GM19324 (cell line): ENCODE data around the gene ITPK1.

Experiments
- ATAC-seq: cut with Tn5 transposase; IDR thresholded peaks from one replicate; pipeline ENCODE4 v1.9.1; 2021; ENCODE audit warnings: mild to moderate bottlenecking, moderate library complexity; ENCODE audit not compliant: unreplicated experiment, low FRiP score

ITPK1 gene

DNA sequence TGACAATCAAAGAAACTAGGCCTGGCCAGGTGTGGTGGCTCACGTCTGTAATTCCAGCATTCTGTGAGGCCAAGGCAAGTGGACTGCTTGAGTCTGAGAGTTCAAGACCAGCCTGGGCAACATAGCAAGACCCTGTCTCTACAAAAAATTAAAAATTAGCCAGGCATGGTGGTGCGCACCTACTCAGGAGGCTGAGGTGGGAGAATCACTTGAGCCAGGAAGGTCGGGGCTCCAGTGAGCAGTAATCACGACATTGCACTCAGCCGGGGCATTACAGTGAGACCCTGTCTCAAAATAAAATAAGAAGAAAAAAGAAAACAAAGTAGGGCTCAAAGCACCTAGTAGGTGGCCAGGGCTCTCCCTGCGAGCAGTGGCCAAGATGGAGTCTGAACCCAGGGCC, 113.7 kb downstream of the ITPK1 start:
- no peak for ATAC-seq

DNA sequence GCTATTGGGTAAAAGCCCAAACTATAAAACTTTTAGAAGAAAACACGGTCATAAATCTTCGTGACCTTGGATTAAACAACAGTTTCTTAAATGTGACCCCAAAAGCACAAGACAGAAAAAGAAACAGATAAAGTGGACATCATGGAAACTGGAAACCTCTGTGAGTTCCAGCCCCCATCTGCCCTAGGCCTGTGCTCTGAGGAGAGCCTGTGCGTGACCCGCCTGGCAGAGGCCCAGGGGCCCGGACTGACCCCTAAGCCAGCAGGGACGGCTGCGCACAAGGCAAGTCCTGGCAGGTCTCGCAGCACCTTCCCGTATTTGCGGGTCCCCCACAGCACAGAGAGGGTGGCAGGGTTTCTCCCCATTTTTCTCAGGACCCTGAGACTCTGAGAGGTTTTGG, 116.8 kb downstream of the ITPK1 start:
- no peak for ATAC-seq

DNA sequence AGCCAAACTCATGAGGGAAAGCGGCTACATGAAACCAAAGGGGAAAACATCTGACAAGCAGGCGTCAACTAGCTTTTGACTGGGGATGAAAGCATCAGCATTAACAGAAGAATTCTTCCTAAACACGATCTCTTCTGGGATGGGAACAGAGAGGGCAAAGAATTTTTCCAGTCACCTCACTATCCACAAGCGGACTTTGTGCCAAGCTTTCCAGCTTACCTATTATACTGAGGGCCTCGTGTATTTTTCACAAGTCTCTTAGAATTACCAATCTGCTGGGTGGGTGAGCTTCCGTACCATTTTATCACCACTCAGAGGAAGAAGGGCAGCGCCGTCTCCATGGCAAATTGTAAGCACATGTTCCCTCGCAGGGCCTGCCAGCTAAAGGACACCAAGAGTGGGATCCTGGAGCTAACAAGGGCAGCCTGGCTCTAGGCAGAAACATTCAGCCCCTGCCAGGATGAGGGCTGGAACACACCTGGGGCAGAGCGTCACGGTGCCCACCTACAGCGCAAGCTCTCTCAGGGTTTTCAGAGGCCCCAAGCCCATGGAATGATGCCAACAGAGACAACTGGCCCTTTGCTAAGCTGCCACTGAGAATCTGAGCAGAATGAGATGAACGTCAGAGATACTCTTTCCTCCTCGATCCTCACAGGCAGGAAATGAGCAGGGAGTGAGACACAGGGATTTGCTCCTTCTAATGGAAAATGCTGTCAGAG, 118.2 kb downstream of the ITPK1 start:
- ATAC-seq: no peak

DNA sequence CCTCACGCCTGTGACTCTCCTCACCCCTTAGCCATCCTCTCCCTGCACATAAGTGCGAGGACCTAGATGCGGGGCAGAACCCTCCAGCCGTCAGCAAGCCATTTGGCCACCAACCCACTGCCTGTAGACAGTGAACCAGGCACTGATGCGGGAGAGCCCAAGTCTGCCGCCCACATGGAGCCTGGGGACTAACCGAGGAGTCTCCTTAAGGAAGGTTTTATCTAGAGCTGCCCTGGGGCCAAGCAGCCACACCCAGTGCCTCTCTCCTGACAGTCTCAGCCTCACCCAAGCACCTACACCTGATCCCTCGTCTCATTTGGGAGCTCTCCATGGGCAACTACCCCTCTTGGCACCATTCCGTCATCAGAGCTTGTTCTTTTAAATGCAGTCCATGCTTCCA, 120.1 kb downstream of the ITPK1 start:
- ATAC-seq: no peak

DNA sequence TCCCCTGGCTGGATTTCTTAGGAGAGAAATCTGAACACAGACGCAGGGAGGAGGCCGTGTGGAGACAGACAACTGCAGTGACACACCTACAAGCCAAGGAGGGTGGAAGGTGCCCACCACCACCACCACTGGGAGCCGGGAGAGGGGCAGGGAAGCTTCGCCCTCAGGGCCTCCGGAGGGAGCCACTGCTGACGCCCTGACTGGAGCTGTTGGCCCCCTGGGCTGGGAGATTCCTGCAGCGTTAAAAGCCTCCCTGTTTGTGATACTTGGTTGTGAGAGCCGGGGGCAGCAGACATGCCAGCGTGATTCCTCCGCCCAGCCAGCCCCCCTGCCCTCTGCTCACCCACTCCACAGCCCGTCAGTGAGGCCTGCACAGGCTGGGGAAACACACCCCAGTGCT, 120.8 kb downstream of the ITPK1 start:
- no peak for ATAC-seq

DNA sequence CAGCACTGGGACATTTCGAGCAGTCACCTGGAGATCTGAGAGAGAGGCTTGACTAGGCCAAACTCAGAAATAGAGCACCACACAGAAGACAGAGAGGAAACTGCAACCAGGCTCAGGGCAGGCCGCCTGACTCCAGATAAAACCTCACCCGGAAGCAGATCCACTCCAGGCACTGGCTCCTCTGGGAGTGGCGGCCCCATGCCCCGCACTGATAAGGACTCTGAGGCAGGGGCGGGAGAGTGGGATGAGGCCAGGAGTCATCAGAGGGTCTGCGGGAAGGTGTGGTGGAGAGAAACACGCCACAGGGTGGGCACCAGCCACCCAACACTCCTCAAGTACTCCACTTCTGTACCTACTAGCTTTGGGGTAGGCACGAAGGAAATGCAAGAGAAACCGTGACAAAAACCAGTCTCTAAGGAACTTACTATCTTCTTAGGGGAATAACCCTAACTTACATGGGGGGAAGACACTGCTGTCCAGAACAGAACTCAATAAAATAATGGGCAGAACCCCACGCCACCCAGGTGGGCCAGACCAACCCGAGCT, 121.5 kb downstream of the ITPK1 start:
- ATAC-seq: no peak

DNA sequence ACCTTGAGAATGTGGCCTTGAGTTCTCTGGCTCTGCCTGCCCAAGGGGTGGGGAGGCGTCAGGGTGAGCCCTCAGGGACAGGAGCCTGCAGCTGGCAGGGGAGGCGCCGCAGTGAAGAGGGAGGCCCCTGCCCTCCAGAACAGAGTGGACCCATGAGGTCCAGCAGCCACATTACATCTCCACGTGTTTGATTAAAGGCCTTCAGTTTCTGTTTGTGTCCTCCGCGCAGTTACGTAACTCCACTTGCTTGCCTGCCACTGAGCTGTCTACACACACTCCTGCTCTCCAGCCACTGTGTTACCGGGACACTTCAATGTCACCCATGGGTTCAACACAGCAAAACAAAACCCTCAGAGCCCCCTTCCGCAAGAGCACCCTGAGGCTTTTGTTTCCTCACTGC, 122.4 kb downstream of the ITPK1 start:
- ATAC-seq: no peak

DNA sequence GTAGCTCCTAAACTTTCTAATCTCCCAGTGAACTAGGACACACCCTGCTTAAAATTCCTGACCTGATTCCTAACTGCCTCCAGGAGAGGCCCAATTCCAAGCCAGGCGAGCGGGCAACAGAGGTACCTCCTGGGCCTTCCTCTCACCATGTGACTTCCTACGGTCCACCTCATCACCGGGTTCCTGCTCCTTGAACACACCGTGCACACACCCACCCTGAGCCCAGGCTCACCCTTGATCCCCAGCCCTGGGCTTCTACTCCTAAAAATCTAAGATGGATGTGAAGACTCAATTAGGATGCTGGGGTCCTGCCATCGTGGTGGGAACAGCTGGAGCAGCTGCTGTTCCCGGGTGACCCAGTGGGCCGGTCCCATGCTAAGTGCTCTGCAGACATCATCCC, 124.2 kb downstream of the ITPK1 start:
- no peak for ATAC-seq

DNA sequence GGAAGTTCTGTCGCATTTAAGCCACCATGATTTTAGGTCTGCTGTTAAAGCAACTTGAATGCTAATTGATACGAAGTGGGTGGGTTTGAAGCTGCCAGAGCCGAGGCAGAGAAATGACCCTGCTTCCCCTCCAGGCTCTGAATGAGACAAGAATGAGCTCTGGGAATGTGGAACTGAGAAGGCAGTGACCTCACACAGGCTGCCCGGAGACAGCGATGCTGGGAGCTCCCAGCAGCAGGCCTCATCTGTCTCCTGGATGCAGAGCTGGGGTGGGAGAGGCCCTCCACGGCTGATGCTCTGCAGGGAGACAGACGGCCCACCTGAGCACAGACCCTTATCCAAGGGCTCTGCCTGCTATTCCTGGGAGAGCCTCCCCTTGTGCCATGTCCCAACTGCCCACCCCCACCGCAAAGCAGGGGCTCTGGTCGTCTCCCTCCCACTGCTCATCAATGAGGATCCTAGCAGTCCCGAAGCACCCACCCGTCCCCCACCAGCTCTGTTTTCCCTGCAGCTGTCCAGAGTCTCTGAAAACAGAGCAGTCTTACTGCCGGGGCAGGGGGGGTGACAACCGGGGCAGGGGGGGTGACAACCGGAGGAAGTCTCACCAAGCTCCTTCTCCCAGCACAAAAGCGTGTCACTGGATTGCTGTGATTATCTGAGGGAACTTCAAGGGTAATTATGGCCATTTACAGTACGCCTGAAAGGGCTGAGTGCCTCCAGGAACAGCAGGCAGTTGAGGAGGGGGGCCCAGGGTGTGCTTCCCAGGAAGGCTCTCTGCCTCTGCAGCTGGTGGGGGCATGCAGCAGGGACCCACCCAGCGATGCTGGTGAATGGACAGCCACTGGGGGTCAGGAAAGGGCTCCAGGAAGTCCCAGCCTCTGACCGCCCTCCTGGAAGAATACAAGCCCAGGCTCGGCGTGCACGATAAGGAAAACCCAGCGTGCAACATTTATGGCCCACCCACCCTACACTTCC, 125.0 kb downstream of the ITPK1 start:
- ATAC-seq: no peak

DNA sequence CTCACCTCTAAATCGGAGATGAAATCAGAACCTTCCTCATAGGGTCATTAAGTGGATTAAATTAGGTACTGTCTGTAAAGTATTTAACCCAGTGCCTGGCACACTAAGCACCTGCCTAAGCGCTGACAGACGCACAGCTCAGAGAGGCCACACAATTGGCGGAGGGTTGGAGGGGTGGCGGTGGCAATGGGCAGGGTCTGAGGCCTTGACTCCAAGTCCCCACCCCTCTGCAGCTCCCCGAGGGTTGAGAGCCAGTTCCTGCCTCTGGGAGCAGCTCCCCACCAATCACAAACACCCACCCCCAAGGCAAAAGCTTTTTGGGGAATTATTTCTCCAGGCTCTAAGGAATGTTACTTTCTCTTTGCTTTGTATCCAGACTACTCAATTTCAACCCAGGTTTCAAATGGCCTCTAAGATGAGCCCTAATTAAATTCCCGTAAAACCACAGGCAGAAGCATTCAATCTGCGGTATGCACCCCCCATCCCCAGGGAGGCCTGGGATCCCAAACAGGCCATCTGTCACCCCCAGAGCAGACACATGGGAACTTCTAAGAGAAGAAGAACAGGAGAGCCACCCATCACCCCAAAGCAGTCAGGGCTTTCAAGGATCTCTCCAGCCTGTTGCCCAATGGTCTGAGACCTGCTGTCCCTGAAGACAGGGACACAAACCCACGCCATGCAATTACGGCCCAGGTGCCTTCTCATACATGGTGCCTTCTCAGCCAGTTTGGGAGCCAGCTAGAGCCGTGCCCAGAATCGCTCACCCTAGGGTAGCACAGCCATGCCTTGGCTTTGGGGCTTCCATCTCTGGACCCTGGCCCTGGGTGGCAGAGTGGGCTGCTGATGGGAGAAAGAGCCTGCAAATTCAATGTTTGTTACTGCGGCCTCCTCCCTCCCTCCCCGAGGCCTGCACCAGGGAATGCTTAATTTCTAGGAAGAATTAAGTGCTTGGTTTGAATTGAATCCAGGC, 126.7 kb downstream of the ITPK1 start:
- ATAC-seq: no peak

DNA sequence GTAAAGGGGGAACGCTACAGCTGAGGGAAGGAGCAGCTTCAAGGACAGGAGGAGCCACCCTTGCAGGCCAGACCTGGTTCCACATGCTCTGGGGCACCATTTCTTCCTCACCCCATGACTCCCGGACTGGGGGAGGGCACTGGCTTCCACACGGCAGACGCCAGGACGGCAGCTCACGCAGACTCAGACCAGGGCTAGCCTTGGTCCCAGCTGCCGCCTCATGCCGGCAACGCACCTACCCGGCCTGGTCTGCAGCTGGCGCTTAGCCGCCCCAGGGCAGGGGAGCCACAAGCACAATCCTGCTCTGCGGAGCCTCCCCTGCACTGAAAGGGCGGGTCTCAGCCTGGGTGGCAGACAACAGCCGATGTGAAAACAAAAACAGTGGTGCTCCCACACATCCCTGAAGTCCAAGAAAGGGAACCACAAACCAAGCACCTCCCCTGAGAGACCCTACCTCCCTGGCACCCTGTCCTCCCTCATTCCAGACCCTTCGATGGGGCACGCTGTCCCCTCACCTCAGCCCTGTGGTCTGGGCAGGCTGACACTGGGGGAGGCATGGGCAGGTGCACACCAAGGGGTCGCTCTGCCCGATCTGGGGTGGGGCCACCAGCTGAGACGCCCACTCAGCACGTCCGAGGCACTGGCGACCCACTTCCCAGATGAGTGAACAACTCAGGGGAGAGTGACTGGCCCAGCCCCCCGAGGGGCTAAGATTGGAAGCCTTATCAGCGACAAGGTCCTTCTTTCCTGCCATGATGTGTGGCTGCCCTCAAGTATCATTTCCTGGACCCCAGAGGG, 127.8 kb downstream of the ITPK1 start:
- no peak for ATAC-seq

DNA sequence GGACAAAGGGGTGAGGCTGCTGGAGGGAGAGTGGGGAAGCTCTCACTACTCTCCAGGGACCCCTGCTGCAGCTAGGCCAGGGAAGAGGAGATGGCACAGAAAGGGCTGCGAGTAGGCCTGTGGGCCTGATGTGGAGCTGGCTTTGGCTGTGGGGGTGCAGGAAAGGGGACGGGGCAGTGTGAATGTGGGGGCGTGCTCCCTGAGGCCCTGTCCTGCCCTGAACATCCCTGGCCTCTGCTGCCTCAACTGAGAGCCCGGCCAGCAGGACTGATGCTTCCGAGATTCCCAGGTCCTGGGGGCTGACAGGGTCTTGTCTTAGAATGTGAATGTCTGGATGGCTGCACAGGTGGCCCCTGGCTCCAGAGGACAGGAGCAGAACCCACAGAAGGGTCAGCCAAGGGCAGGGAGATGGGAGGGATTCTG, 128.6 kb downstream of the ITPK1 start:
- no peak for ATAC-seq

DNA sequence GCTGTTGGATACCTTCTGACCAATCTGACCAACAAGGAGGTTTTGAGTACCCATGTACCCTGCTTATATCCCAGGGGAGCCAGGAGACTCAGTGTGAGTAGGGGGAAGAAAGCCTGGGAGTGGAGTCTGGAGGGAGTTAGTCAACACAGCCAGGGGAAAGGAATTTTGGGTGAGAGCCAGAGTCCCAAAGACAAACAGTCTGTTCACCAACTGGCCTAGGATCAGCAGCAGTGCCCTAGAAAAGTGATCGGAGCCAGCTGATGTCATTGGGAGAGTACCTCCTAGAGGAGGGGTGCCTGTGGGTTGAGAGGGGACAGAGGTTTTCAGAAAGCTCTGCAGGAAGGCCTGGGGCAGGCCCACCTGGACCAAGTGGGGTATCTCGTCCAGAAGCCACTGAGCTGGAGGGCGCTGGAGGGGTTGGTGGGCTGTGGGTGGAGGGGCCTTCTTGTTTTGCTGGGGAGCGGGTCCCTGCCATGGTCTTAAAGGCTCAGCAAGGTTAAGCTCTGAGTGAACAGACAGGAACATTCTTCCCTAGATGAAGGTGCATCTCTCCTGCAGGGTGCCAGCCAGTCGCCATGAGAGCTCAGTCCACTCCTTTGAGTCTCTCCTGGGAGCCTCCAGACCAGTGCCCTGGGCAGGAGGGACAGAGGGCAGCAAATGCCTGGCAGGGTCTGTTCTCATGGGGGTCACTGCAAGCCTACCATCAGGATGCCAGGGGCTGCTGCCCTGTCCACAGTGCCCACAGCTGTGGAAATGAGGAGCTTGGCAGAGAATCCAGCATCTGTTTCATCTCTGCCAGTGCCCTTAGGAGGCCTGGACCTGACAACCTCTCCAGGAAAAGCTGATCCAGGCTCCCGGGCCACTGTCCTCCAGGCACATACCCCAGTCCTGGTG, 129.2 kb downstream of the ITPK1 start:
- no peak for ATAC-seq

DNA sequence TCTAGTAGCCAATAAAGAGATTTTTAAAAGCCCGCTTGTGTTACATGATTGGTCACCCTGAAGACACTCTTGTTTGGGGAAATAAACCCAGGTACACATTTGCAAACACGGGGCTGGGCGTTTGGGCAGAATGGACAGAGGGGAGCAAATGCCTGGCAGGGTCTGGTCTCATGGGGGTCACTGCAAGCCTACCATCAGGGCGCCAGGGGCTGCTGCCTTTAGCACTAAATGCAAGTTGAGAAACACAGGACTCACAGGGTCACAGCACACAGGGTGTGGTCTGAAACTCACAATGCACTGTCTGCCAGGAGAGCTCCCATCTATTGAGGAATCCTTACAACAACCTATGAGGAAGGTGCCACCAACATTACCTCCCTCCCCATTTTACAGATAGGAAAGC, 130.2 kb downstream of the ITPK1 start:
- ATAC-seq: no peak

DNA sequence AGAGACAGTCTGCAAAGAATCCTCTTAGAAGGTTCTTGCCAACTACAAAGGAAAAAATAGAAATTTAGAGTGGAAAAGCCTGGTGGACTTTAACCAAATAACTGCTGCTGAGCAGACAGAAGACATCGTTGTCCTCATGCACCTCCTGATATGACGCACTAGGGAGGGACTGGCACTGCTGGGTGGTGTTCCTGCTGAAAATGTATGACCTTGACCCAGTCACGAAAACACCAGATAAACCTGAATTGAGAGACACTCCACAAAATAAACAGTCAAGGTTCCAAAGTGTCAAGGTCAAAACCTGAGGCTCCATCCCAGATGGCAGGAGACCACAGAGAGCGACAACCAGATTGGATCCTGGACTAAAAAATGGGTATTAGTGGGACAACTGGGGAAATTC, 130.8 kb downstream of the ITPK1 start:
- ATAC-seq: no peak

DNA sequence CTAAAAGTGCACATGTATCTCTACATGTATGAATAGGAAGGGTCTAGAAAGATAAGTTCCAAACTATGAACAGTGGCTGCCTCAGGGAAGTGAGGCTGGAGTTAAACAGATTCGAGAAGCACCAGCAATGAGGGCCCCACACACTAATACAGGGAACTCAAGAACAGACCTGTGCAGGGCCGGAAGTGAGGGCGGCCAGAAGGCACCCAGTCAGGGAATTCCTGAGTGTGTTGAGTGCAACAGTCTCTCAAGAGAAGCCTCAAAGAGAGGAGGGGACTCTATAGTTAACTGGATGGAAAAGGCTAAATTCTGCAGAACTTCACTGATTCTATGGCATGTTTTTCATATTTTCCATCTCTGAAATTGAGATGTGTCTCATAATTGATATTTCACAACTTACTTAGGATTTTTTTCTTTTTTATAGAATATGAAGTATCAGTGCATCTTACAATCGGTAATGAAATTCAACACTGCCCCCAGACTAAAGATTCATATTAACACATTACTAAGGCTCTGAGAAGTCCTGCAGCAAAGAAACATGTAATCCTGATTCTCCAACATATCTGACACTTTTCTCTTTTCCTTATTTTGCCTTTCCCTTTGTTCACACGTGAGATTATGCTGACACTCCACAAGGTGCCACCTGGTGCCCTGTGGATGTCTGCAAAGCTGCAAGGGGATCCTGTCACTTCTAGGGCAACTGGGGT, 131.5 kb downstream of the ITPK1 start:
- ATAC-seq: no peak

DNA sequence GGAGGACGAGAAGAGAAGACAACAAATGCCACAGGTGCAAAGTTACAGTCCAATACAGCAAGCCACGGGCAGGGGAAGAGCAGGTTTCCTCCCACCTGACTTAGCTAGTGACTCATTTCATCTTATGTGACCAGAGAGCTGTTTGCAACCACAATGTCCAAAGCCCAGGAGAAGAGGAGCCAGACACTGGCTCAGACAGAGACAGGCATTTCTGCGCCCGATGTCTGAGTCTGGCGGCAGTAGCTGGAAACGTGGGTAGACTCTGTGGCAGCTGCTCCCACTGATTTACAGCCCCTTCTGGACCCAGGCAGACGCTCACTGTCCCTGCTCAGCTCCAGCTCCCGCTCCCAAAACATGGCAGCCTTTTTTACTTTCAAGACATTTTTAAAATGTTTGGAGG, 132.8 kb downstream of the ITPK1 start:
- ATAC-seq: no peak

DNA sequence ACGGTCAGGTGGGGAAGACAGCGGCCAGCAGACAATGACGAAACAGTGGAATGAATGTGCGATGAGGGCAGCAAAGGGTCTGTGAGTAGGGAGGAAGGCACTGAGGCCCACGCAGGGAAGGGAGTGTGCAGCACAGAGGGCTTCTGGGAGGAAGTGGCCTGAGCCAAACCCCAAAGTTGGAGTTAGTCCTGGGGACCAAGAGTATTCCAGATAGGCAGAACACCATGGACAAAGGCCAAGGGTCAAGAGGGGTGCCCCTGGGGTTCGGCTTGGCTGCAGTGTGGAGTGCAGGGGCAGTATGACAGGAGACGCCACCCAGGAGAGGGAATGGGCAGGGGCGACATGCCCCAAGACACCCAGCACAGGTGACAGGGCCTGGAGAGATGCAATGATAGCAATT, 134.0 kb downstream of the ITPK1 start:
- no peak for ATAC-seq
